GM12873 (cell line): ENCODE results near the gene LYPLAL1.

Source experiments
- CTCF ChIP-seq: IDR thresholded peaks from 2 replicates; pipeline ENCODE4 v1.5.1; 2012; ENCODE audit warnings: low read depth, mild to moderate bottlenecking, moderate library complexity, low read length, control low read depth; ENCODE audit not compliant: insufficient read depth; ENCODE audit errors: missing control alignments

Gene LYPLAL1

GRCh38 chr1:219261454-219261853, 87.8 kb downstream of the LYPLAL1 start:
- no peak for TF ChIP-seq CTCF
